ENCODE measurements around the gene TTC7B.

The TTC7B gene

GRCh38 chr14:90506748-90507147, 309.5 kb downstream of the TTC7B start:
- Histone ChIP-seq H3K79me2 (ENCODE audit: insufficient read depth, low read length) (no peaks in the 10 kb centered on the region), H3K9me3 (ENCODE audit: insufficient read depth, low read length, severe bottlenecking) (no peaks in the 10 kb centered on the region), H3K4me1 (ENCODE audit: insufficient read depth, low read length) (no peaks in the 10 kb centered on the region), H3K27me3 (ENCODE audit: insufficient read depth, low read length, poor library complexity) (peaks cover 9% of the 10 kb centered on the region), H3K4me3 (ENCODE audit: low read depth in 1 of 2, low read length in 2 of 2) (no peak overlapping the region), H3K9ac (ENCODE audit: low read depth, low read length) (no peak overlapping the region), H3K27ac (ENCODE audit: low read length) (no peak overlapping the region), H3K4me2 (ENCODE audit: insufficient read depth, low read length) (no peak overlapping the region), H4K20me1 (ENCODE audit: insufficient read depth, low read length) (no peaks in the 10 kb centered on the region), H3K36me3 (ENCODE audit: insufficient read depth, low read length) (no peaks in the 10 kb centered on the region), H2AFZ (ENCODE audit: low read depth, low read length) (no peak overlapping the region)
- no peak for TF ChIP-seq EZH2 (IDR thresholded peaks at IDR 0.05; ENCODE audit: borderline replicate concordance, low read depth, low read length, severe bottlenecking)
- no peak for TF ChIP-seq CTCF (IDR thresholded peaks at IDR 0.05; ENCODE audit: borderline replicate concordance, extremely low read depth, low read length, poor library complexity, severe bottlenecking)
- ATAC-seq (ENCODE audit: insufficient read depth, low read depth) (no peak), DNase-seq (no peak)

- TF ChIP-seq EZH2 (IDR thresholded peaks at IDR 0.05; ENCODE audit: borderline replicate concordance, low read depth, low read length, severe bottlenecking) (no peak), CTCF (IDR thresholded peaks at IDR 0.05; ENCODE audit: borderline replicate concordance, extremely low read depth, low read length, poor library complexity, severe bottlenecking) (no peak)
- H3K4me2 ChIP-seq (ENCODE audit: insufficient read depth, low read length), result no peak overlapping the region
- no peak for DNase-seq
- no peaks in the 10 kb centered on the region for H3K9me3 ChIP-seq (ENCODE audit: insufficient read depth, low read length, severe bottlenecking)
- no peak overlapping the region for H3K9ac ChIP-seq (ENCODE audit: low read depth, low read length)
- H3K27me3 ChIP-seq (ENCODE audit: insufficient read depth, low read length, poor library complexity), result peaks cover 9% of the 10 kb centered on the region
- H3K4me3 ChIP-seq (ENCODE audit: low read depth in 1 of 2, low read length in 2 of 2), result no peak overlapping the region
- H3K4me1 ChIP-seq (ENCODE audit: insufficient read depth, low read length), result no peaks in the 10 kb centered on the region
- H3K79me2 ChIP-seq (ENCODE audit: insufficient read depth, low read length), result no peaks in the 10 kb centered on the region
- no peak for ATAC-seq (ENCODE audit: insufficient read depth, low read depth)
- H3K36me3 ChIP-seq (ENCODE audit: insufficient read depth, low read length), result no peaks in the 10 kb centered on the region
- no peak overlapping the region for H3K27ac ChIP-seq (ENCODE audit: low read length)
- H4K20me1 ChIP-seq (ENCODE audit: insufficient read depth, low read length), result no peaks in the 10 kb centered on the region
- no peak overlapping the region for H2AFZ ChIP-seq (ENCODE audit: low read depth, low read length)
Measured at GRCh38 chr14:90505531-90505930, 310.7 kb downstream of the TTC7B start.

GRCh38 chr14:90504643-90505042, 311.6 kb downstream of the TTC7B start:
- Histone ChIP-seq H3K4me2 (ENCODE audit: insufficient read depth, low read length) (no peak overlapping the region), H3K27ac (ENCODE audit: low read length) (no peak overlapping the region), H4K20me1 (ENCODE audit: insufficient read depth, low read length) (no peaks in the 10 kb centered on the region), H3K9ac (ENCODE audit: low read depth, low read length) (no peak overlapping the region), H3K9me3 (ENCODE audit: insufficient read depth, low read length, severe bottlenecking) (no peaks in the 10 kb centered on the region), H3K36me3 (ENCODE audit: insufficient read depth, low read length) (no peaks in the 10 kb centered on the region), H3K27me3 (ENCODE audit: insufficient read depth, low read length, poor library complexity) (peaks cover 9% of the 10 kb centered on the region), H3K4me1 (ENCODE audit: insufficient read depth, low read length) (no peaks in the 10 kb centered on the region), H3K4me3 (ENCODE audit: low read depth in 1 of 2, low read length in 2 of 2) (no peak overlapping the region), H3K79me2 (ENCODE audit: insufficient read depth, low read length) (no peaks in the 10 kb centered on the region), H2AFZ (ENCODE audit: low read depth, low read length) (no peak overlapping the region)
- TF ChIP-seq CTCF (IDR thresholded peaks at IDR 0.05; ENCODE audit: borderline replicate concordance, extremely low read depth, low read length, poor library complexity, severe bottlenecking) (no peak), EZH2 (IDR thresholded peaks at IDR 0.05; ENCODE audit: borderline replicate concordance, low read depth, low read length, severe bottlenecking) (no peak)
- no peak for ATAC-seq (ENCODE audit: insufficient read depth, low read depth)
- no peak for DNase-seq

GRCh38 chr14:90503582-90503981, 312.6 kb downstream of the TTC7B start:
- no peak overlapping the region for H3K4me2 ChIP-seq (ENCODE audit: insufficient read depth, low read length)
- no peak overlapping the region for H3K27ac ChIP-seq (ENCODE audit: low read length)
- no peak for DNase-seq
- H3K36me3 ChIP-seq (ENCODE audit: insufficient read depth, low read length), result no peaks in the 10 kb centered on the region
- H3K27me3 ChIP-seq (ENCODE audit: insufficient read depth, low read length, poor library complexity), result peaks cover 4% of the 10 kb centered on the region
- H2AFZ ChIP-seq (ENCODE audit: low read depth, low read length), result no peak overlapping the region
- H4K20me1 ChIP-seq (ENCODE audit: insufficient read depth, low read length), result no peaks in the 10 kb centered on the region
- no peaks in the 10 kb centered on the region for H3K9me3 ChIP-seq (ENCODE audit: insufficient read depth, low read length, severe bottlenecking)
- ATAC-seq (ENCODE audit: insufficient read depth, low read depth), result no peak
- no peaks in the 10 kb centered on the region for H3K79me2 ChIP-seq (ENCODE audit: insufficient read depth, low read length)
- no peak overlapping the region for H3K9ac ChIP-seq (ENCODE audit: low read depth, low read length)
- no peak for TF ChIP-seq CTCF (IDR thresholded peaks at IDR 0.05; ENCODE audit: borderline replicate concordance, extremely low read depth, low read length, poor library complexity, severe bottlenecking)
- no peak for TF ChIP-seq EZH2 (IDR thresholded peaks at IDR 0.05; ENCODE audit: borderline replicate concordance, low read depth, low read length, severe bottlenecking)
- no peaks in the 10 kb centered on the region for H3K4me1 ChIP-seq (ENCODE audit: insufficient read depth, low read length)
- no peak overlapping the region for H3K4me3 ChIP-seq (ENCODE audit: low read depth in 1 of 2, low read length in 2 of 2)
